ENCODE data around the gene FICD.

The FICD gene

DNA sequence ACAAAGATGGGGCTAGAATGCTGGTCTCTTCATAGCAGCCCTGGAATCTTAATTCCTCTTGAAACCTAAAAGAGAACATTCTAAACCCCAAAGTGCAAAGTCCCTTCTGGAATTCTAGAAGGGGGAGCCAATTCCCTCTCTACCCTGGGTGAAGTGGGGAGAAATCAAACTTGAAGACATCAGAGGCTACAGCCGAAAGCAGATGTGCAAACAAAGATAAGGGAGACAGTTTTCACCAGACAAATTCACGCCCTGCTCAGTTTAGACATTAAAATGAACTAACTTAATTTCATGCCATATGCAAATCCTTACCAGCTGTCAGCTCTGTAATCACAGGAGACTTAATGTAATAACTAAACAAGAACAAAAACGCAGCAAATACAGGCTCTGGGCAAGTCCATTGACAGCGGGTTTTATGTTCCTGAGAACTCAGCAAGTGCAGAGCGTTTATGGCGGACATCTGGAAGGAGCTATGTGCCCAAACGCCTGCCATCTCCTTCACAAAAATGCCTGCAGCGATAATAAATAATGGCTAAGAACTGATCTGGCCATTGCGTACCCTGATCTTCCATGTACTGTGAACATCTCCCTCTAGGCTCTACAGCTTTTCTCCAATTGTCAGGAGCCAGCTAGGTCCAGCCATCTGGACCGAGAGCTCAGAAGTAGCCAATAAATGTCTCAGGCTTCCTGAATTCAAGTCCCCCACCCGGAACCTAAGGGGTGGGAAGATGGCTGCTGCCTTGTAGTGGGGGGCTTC lies 19.1 kb upstream of the FICD start:
- DNase-seq (ENCODE audit: low read depth, low spot score): no peak

DNA sequence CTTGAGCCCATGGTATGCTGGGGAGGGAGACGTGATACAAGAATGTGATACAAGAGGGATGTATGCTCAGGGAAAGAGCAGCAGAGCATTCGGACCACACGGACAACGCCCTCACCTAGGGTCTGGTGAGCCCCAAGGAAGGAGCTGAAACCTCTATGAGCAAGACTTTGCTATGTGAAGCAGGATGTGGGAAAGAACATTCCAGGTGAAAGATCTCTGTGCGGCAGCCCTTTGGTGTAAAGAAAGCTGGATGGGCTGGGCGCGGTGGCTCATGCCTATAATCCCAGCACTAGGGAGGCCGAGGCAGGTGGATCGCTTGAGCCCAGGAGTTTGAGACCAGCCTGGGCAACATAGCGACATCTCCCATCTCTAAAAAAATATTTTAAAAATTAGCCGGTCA lies 16.9 kb upstream of the FICD start:
- no peak for DNase-seq (ENCODE audit: low read depth, low spot score)
- no peak overlapping the region for H3K27ac ChIP-seq

More for the DNA sequence above, 19.1 kb upstream of the FICD start:
- H3K27ac ChIP-seq: no peak overlapping the region

DNA sequence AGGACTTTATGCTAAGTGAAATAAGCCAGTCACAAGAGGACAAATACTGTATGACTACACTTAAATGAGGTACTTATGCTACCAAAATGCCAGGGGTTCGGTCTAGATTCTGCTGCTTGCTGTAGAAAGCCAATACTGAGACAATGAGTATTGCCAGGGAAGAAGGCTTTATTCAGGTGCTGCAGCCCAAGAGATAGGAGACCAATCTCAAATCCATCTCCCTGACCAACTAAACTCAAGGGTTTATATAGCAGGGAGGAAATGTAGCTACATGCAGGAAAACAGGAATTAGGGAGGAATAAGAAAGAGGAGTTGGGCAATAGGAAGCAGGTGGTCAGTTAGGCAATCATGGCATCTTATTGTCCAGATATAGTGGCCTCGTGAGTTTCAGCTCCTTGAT lies 12.2 kb upstream of the FICD start:
- no peak overlapping the region for H3K27ac ChIP-seq
- no peak for DNase-seq (ENCODE audit: low read depth, low spot score)

DNA sequence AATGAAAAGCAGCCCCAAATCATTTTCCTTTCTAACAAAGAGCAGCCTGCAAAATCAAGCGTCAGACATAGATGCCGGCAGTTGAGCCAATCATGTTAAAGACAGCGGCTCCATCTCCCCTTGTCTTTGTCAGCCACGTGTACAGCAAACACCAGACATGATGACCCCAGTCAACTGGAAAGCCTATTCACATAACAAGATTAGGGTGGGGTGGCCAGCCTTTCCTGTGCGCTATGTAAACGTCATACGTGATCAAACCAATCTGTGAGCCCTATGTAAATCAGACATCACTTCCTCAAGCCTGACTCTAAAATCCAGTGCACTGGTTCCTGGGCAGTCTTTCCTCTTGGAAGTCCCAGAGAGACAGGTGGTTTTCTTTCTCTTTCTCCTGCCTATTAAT lies 9.9 kb upstream of the FICD start:
- no peak overlapping the region for H3K27ac ChIP-seq
- DNase-seq (ENCODE audit: low read depth, low spot score): no peak

DNA sequence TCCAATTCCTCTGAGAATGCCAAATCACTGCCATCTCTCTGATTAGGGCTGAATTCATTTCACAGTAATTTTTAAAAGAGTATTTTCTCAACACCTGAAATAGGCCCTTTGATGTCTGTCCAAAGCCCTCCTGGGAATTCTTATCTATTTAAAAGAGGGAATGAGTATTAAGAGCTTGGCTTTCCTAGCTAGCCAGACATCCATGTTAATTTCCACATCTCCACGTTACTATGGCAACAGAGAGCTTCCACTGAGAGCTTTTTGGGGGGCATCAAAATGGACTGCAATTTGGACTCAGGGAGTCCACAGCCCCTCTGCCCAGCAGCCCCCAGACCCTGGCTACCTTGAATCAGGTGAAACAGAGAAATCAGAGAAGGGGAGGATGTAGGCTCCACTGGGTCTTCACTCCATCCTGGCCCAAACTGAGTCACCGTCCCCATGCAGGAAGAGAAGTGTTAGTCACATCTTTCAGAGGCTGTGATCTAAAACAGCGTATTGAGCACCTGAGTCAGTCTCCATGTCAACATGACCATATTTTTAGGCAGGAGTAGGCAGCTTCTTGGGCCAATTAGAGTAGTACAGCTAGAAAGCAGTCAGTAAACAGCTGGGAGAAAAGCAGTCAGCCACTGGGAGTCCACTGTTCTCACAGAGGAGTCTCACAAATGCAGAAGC lies 7.0 kb upstream of the FICD start:
- peak; percentile 27 for DNase-seq (ENCODE audit: low read depth, low spot score)

DNA sequence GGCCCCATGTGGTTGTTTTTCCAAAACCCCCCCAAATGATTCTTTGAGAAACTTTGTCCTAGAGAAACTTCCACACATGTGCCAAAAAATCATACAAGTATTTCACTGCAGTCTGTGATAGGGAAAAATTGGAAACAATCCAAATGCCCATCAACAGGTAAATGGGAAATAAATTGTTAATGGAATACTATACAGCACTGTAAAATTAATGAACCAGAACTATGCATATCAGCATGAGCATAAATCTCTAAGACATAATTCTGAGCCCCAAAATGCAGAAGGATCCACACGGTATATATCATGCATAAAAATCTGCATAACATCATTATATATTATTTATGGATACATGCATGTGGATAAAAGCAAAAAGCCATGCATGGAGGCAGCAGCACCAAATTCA lies 5.3 kb upstream of the FICD start:
- no peak overlapping the region for H3K27ac ChIP-seq
- no peak for DNase-seq (ENCODE audit: low read depth, low spot score)

More for the DNA sequence above, 7.0 kb upstream of the FICD start:
- H3K27ac ChIP-seq: no peak overlapping the region

DNA sequence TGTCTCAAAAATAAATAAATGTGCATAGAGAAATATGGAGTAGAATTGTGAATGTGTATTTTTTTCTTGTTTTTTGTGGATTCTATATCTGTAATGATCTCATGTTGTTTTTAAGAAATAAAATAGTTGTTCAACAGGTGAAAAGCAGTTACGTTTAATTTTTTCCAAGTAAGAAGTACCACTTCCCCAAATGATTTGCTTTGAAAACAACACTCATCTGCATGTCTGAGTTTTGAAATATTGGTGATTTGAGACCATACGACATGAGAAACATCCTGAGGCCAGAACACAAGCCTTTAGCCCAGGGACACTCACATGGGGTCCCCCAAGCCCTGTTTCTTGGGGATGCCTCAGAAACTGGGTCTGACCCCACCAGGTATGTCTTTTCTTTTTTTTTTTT lies 4.2 kb upstream of the FICD start:
- no peak overlapping the region for H3K27ac ChIP-seq
- no peak for DNase-seq (ENCODE audit: low read depth, low spot score)

DNA sequence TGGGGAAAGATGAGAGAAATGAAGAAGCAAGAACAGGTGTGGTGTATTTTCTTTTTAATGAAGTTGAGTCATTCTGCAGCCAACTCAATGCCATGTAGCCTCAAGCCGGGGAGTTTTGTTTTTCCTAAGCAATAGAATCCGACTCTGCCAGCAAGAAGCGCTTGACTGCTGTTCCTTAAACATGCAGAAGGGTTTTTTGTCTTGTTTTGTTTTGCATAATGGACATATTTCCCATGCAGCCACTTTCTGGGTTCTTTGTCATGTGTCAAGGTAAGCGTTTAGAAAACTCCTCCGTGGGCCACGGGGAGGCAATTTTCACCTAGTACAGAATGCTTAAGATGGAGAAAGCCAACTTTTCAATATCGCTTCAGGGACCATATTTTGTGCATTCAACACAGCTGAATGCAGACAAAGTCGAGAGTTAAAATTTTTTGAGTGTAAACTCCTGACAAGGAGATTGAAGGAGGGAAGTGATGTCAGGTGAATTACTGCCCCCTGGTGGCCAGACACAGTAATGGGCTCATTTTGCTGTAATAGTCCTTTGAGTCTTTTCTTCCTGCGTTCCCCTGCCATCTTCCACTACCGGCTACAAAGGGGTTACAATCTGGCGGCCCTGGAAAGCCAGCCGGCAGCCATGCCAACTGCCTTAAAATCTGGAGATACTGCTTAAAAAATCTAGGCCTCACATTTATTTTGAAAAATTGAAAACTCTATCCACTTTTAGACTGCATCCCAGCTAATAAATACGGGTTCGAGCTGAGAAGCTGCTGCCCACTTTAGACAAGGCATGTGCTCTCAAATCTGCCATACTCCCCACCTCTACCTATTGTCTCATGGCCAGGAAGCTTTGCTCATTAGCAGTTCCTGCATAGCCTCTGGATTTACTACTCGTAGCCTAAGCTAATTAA lies 3.2 kb upstream of the FICD start:
- DNase-seq (ENCODE audit: low read depth, low spot score): no peak
- H3K27ac ChIP-seq: no peak overlapping the region

DNA sequence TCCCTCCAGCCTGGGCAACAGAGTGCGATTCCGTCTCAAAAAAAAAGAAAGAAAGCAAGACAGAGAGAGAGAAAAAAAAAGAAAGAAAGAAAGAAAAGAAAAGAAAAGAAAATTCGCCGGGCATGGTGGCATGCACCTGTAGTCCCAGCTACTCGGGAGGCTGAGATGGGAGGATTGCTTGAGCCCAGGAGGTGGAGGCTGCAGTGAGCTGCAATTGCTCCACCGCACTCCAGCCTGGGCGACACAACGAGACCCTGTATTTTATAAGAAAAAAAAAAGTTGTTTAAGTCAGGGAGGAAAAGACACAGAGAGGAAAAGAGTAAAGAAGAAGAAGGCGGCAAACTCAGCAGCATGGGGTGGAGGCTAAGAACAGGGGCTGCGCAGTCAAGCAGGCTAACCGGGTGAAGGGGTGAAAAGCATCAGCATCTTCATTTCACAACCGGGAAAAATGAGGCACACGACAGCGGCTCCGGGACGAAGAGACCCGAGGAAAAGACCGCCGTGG lies 557 bp upstream of the FICD start:
- H3K27ac ChIP-seq: no peak overlapping the region
- DNase-seq (ENCODE audit: low read depth, low spot score): no peak

DNA sequence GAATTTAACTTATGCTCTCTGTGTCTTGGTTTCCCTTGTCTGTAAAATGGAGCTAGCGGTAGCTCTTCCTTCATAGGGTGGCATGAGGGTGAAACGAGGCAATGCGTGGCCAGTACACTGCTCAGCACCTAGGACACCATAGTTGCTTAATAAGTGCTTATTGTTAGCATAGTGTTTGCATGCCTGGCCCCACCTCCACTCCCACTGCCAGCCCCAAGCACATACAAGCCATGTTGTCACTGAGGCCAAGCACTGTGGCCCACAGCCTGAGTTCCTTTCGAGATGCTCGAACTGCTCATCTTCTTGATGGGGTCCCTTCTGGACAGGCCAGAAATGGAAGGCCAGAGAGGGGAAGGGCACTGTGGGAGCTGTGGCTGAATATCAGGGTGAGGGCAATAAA lies 839 bp downstream of the FICD start:
- peak overlapping the region; percentile 60 for H3K27ac ChIP-seq
- no peak for DNase-seq (ENCODE audit: low read depth, low spot score)

DNA sequence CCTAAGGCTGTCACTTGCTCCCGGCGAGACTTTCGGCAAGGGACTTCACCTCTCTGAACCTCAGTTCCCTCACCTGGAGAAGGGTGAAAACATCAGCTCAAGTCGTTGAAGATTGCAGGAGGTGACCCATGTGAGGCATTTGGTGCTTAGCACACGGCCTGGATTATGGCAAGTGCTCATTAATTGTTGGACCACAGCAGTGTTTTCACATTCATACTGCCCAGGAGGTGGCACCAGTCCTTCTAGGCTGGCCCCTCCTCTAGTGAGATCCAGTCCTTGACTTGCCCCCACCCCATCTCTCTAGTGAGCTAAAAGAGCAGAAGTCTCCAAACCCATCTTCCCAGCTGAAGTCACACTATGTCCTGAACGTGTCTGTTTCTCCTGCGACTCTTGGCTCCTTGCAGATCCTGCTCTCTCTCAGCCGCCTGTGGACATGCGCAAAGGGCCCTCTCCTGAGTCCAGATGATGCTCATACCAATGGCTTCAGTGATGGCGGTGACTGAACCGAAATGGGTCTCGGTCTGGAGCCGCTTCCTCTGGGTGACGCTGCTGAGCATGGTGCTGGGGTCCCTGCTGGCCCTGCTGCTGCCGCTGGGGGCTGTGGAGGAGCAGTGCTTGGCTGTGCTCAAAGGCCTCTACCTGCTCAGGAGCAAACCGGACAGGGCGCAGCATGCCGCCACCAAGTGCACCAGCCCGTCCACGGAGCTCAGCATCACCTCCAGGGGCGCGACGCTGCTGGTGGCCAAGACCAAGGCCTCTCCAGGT lies 1.6 kb downstream of the FICD start:
- no peak for DNase-seq (ENCODE audit: low read depth, low spot score)
- H3K27ac ChIP-seq: no peak overlapping the region

DNA sequence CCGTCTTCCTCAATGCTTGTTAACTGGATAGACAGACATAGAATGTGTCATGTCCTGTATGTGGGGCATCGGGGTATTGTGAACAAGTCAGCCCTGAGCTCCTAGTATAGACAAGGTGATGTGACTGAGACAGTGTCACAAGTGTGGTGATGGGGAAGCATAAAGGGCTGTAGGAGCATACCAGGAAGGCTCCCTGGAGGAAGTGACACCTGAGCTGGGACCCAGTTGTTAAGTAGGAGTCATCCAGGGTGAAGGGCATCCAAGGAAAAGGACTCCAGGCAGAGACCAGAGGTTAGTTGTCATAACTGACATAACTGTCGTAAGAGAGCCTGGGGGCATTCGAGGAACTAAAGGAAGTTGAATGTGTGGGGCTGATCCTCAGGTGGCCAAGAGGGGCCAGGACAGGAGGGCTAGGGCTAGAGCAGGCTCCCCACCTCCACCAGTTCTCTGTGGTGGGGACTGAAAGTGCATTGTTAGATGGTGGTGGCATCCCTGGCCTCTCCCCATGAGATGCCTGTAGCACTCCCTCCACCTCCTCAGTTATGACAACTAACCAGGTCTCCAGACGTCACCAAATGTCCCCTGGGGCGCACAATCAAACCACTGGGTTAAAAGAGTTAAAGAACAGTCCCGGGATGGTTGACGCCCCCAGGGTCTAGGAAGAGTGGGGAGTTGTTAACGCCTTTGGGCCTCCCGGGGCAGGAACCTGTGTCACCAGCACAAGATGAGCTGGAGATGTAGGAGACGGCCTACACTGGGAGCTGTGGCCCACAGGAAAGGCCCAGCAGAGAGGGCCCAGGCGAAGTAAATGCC lies 2.4 kb downstream of the FICD start:
- no peak for DNase-seq (ENCODE audit: low read depth, low spot score)
- no peak overlapping the region for H3K27ac ChIP-seq

DNA sequence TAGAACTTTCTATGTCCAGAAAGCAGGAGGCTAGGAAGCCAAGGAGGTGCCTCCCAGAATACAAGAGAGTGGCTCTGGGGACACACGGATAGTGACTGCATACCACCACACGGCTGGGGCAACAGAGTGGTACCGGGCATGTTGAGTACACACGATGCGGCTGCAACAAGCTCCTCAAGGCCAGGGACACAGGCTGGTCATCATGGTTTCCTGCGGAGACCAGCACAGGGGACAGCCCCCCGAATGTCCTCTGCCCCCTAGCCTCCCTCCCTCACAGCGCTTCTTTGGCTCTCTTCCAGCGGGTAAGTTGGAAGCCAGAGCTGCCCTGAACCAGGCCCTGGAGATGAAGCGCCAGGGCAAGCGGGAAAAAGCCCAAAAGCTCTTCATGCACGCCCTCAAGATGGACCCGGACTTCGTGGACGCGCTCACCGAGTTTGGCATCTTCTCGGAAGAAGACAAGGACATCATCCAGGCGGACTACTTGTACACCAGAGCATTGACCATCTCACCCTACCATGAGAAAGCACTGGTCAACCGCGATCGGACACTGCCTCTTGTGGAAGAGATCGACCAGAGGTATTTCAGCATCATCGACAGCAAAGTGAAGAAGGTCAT lies 3.1 kb downstream of the FICD start:
- no peak for DNase-seq (ENCODE audit: low read depth, low spot score)
- H3K27ac ChIP-seq: no peak overlapping the region

DNA sequence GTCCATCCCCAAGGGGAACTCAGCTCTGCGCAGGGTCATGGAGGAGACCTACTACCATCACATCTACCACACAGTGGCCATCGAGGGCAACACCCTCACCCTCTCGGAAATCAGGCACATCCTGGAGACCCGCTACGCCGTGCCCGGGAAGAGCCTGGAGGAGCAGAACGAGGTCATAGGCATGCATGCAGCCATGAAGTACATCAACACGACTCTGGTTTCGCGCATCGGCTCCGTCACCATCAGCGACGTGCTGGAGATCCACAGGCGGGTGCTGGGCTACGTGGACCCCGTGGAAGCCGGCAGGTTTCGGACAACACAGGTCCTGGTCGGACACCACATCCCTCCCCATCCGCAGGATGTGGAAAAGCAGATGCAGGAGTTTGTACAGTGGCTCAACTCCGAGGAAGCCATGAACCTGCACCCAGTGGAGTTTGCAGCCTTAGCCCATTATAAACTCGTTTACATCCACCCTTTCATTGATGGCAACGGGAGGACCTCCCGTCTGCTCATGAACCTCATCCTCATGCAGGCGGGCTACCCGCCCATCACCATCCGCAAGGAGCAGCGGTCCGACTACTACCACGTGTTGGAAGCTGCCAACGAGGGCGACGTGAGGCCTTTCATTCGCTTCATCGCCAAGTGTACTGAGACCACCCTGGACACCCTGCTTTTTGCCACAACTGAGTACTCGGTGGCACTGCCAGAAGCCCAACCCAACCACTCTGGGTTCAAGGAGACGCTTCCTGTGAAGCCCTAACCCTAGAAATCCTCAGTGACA lies 3.8 kb downstream of the FICD start:
- no peak overlapping the region for H3K27ac ChIP-seq
- no peak for DNase-seq (ENCODE audit: low read depth, low spot score)

DNA sequence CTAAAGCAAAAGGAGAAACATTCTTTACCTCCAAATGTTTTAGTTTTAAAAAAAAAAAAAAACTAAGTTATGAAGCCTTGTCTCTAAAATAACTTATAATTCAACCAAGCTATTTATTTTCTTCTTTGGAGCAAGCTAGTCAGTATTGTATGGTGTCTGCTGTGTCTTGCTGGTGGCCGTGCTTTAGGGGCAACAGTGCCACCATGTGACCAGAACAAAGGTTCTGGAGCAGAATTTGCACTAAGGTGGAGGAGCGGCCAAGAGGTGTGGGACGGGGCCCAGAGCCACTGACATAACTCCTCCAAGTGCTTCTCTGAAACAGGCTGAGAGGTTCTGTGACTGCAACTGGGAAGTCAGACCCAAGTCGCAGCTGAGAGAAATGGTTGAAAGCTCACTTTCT lies 4.5 kb downstream of the FICD start:
- DNase-seq (ENCODE audit: low read depth, low spot score): no peak
- no peak overlapping the region for H3K27ac ChIP-seq

DNA sequence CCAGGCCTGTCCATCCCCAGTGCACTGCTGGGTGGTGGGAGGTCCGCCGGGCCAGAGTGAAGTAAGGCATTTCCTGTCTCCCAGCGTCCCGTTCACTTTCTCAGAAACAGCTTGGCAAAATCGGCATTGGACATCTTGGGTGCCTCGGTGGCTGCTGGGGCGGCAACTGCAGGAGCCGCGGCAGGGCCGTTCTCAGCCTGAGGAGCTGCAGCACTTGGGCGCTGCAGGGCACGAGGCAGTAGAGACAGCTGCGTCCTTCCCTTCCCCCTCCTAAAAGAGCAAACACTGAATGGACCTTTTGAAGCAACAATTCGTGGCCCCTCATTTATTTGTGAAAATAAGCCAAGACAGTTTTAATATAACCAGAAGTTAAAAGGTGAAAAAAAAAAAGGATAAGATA lies 8.3 kb downstream of the FICD start:
- DNase-seq (ENCODE audit: low read depth, low spot score): no peak
- no peak overlapping the region for H3K27ac ChIP-seq

DNA sequence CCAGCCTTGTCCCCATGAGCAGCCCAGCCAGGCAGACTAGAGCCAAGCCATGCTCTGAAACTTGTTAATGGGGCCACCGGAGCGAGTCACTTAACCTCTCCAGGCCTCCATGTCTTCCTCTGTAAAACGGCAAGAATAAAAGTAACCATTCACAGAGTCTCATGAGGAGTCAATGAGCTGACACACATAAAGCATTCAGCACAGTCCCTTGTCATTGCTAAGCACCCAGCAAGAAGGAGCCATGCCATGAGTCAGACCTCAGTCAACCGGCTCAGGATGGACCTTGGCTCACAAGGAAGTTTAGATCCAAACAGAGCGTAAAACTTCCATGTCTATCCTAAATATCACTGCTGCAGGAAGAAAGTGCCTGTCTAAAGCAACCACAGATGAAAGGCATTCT lies 10.6 kb downstream of the FICD start:
- DNase-seq (ENCODE audit: low read depth, low spot score): peak; percentile 12
- peak overlapping the region; percentile 62 for H3K27ac ChIP-seq

DNA sequence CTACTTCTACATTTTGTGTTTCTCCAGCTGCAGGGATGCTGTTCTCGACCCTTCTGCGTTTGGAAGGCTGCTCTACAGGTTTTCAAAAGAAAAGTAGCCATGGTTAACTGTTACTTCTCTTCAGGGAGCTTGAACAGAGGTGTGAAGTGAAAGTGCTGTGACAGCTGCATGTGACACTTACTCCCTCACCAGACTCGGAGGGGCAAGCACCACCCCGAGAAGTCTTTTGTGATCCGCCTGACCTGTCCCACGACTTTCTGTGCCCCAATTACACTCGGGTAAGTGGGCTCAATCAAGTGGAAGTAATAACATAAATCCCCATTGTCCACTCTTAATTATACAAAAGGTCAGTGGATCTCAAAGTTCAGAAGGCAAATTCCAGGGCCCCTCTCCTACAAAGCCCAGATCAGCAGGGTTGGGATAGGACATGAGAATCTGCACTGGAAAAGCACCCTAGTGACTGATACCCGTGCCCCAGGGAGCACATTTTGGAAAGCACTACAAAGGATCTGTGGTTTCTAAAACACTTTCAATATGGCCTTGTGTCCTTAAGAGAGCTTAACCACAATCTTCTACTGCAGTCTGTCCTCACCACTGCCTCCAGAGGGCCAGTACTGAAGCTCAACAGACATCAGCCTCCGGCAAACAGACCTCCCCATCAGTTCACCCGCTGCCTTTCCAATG lies 11.5 kb downstream of the FICD start:
- DNase-seq (ENCODE audit: low read depth, low spot score): no peak
- no peak overlapping the region for H3K27ac ChIP-seq

All from epithelial cell of prostate (primary cell).